ENCODE results near the gene ARL4A.
A peak's percentile ranks its signal among the peaks of the same experiment; 100 is the strongest.

DNA sequence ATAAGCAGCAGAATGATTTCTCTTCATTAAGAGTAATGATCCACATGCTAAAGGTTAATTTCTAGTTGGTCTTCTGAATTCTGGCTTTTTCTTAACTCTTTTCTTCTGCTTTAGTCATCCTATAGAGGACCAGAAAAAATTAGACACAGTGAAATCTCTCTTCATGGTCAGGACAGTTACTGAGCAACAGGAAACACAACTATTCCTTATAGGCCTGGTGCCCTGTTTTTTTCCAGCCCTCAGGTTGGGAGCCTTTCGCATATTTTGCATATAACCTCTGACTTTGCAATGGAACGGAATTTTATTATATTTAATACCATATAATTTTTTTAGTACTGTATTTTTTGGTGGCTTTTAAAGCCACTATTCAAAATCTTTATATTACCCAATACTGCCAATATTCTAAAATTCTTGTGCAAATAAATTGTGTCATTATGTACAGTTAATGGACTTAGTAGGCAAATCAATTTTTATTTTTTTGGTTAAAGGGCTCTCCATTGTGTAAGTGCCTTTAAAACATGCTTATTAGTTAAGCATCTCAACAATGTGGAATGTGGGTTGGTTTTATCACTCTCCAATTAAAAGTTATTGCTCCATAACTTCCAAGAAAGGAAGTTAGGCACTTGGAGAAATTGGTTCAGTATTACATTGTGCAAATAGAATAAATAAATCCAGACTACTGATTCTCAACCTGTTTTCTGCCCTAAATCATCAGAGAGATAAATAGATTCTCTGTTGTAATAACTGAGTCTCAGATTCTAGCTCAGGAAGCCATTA, 22.5 kb downstream of the ARL4A start:
- no peak for TF ChIP-seq POLR2A (IDR thresholded peaks at IDR 0.05)
- peak in 1 of 2 donors; percentile 11 for TF ChIP-seq POLR2AphosphoS5 (IDR thresholded peaks at IDR 0.05; ENCODE audit: insufficient read depth in 1 of 2, low read depth in 1 of 2)

Data from vagina (tissue), 2 donors.